Measurements from ENCODE around the gene MAF. TPM values are rescaled to one million over a fixed set of nuclear protein-coding genes. Genes with fewer than 3 reads are reported as not detected.

Gene MAF
- polyA plus RNA-seq, 1 donor (not counting 4 experiments of a cell fraction or from before 2014, with no cell fraction given) = 8.2 TPM

- H3K4me3 ChIP-seq (ENCODE audit: control insufficient read depth in 2 of 3, extremely low read depth in 1 of 3, insufficient read depth in 2 of 3, low read depth in 1 of 3, low read length in 3 of 3) = no peak overlapping the region
- H3K9ac ChIP-seq (ENCODE audit: control insufficient read depth, extremely low read depth, insufficient read depth, low read length) = no peak overlapping the region
- no peak for FAIRE-seq
- H3K36me3 ChIP-seq (ENCODE audit: control insufficient read depth in 2 of 2, extremely low read depth in 1 of 2, insufficient read depth in 2 of 2, low read length in 2 of 2) = no peaks in the 10 kb centered on the region
- H3K4me1 ChIP-seq (ENCODE audit: control insufficient read depth, extremely low read depth, insufficient read depth, low read length) = peaks cover 13% of the 10 kb centered on the region
- no peaks in the 10 kb centered on the region for H4K20me1 ChIP-seq (ENCODE audit: control insufficient read depth, extremely low read depth, insufficient read depth, low read length)
- no peak overlapping the region for H2AFZ ChIP-seq (ENCODE audit: control insufficient read depth, low read length)
- no peak overlapping the region for H3K4me2 ChIP-seq (ENCODE audit: control insufficient read depth, extremely low read depth, insufficient read depth, low read depth, low read length)
- peaks cover 20% of the 10 kb centered on the region for H3K79me2 ChIP-seq (ENCODE audit: control insufficient read depth, insufficient read depth, low read length)
- dilution Hi-C loops (cut with MboI; ENCODE audit: extremely low pct_ligation_motif_present, low sequenced_read_pairs) = no loop called here
- H3K27me3 ChIP-seq (ENCODE audit: control insufficient read depth, extremely low read depth, insufficient read depth, low read length) = peaks cover 5% of the 10 kb centered on the region
- no peak for DNase-seq (ENCODE audit: low read depth, low spot score)
- H3K27ac ChIP-seq (ENCODE audit: control insufficient read depth, insufficient read depth, low read length) = no peak overlapping the region
- TF ChIP-seq EZH2 (IDR thresholded peaks at IDR 0.05; ENCODE audit: low read length) (no peak), CTCF (optimal IDR thresholded peaks at IDR 0.05 in 1 of 3, IDR thresholded peaks at IDR 0.05 in 1 of 3, conservative IDR thresholded peaks at IDR 0.05 in 1 of 3; ENCODE audit: extremely low read depth in 1 of 3, insufficient read depth in 2 of 3, low read length in 3 of 3) (no peak)
- H3K9me1 ChIP-seq (ENCODE audit: control insufficient read depth, extremely low read depth, insufficient read depth, low read length) = no peaks in the 10 kb centered on the region
- H3K9me3 ChIP-seq (ENCODE audit: control insufficient read depth, low read depth, low read length) = no peaks in the 10 kb centered on the region
These were observed 6.8 kb downstream of the MAF start for GRCh38 chr16:79593754-79594153.

- Histone ChIP-seq H3K9me1 (ENCODE audit: control insufficient read depth, extremely low read depth, insufficient read depth, low read length) (no peaks in the 10 kb centered on the region), H2AFZ (ENCODE audit: control insufficient read depth, low read length) (peak overlapping the region; percentile 89), H3K36me3 (ENCODE audit: control insufficient read depth in 2 of 2, extremely low read depth in 1 of 2, insufficient read depth in 2 of 2, low read length in 2 of 2) (no peaks in the 10 kb centered on the region), H3K27ac (ENCODE audit: control insufficient read depth, insufficient read depth, low read length) (no peak overlapping the region), H3K9me3 (ENCODE audit: control insufficient read depth, low read depth, low read length) (no peaks in the 10 kb centered on the region), H4K20me1 (ENCODE audit: control insufficient read depth, extremely low read depth, insufficient read depth, low read length) (no peaks in the 10 kb centered on the region), H3K4me1 (ENCODE audit: control insufficient read depth, extremely low read depth, insufficient read depth, low read length) (peaks cover 13% of the 10 kb centered on the region), H3K9ac (ENCODE audit: control insufficient read depth, extremely low read depth, insufficient read depth, low read length) (peak overlapping the region; percentile 8), H3K79me2 (ENCODE audit: control insufficient read depth, insufficient read depth, low read length) (peaks cover 14% of the 10 kb centered on the region), H3K27me3 (ENCODE audit: control insufficient read depth, extremely low read depth, insufficient read depth, low read length) (peaks cover 5% of the 10 kb centered on the region), H3K4me2 (ENCODE audit: control insufficient read depth, extremely low read depth, insufficient read depth, low read depth, low read length) (peak overlapping the region; percentile 18), H3K4me3 (ENCODE audit: control insufficient read depth in 2 of 3, extremely low read depth in 1 of 3, insufficient read depth in 2 of 3, low read depth in 1 of 3, low read length in 3 of 3) (no peak overlapping the region)
- TF ChIP-seq CTCF (optimal IDR thresholded peaks at IDR 0.05 in 1 of 3, IDR thresholded peaks at IDR 0.05 in 1 of 3, conservative IDR thresholded peaks at IDR 0.05 in 1 of 3; ENCODE audit: extremely low read depth in 1 of 3, insufficient read depth in 2 of 3, low read length in 3 of 3) = no peak
- TF ChIP-seq EZH2 (IDR thresholded peaks at IDR 0.05; ENCODE audit: low read length) = no peak
- no peak for DNase-seq (ENCODE audit: low read depth, low spot score)
- FAIRE-seq = peak; percentile 26
- dilution Hi-C loops (cut with MboI; ENCODE audit: extremely low pct_ligation_motif_present, low sequenced_read_pairs) = no loop called here
These were observed 7.4 kb downstream of the MAF start for GRCh38 chr16:79593074-79593531.
